Nephron progenitor cell (in vitro differentiated cells): ENCODE results near the gene SOX8.

Experiments
- DNase-seq: peaks from one replicate; pipeline ENCODE4 v3.0.0; 2021
- H3K27ac Mint-ChIP-seq: 2 replicates; pipeline ENCODE4 v1.8.0; 2021; ENCODE audit warnings: mild to moderate bottlenecking, moderate library complexity, mixed read lengths
- H3K27me3 Mint-ChIP-seq: 2 replicates; pipeline ENCODE4 v1.8.0; 2021; ENCODE audit warnings: mild to moderate bottlenecking, low read depth, mixed read lengths; ENCODE audit not compliant: poor library complexity
- H3K36me3 Mint-ChIP-seq: 2 replicates; pipeline ENCODE4 v1.8.0; 2021; ENCODE audit warnings: low read depth, mixed read lengths
- H3K4me1 Mint-ChIP-seq: 2 replicates; pipeline ENCODE4 v1.8.0; 2021; ENCODE audit warnings: mixed read lengths
- H3K4me3 Mint-ChIP-seq: 2 replicates; pipeline ENCODE4 v1.8.0; 2021; ENCODE audit warnings: mild to moderate bottlenecking, moderate library complexity, mixed read lengths
- H3K9me3 Mint-ChIP-seq: 2 replicates; pipeline ENCODE4 v1.8.0; 2021; ENCODE audit warnings: mild to moderate bottlenecking, moderate library complexity, mixed read lengths
- CTCF ChIP-seq: fragments of 200-600 bp; sonication (generic); IDR thresholded peaks from 2 replicates; pipeline ENCODE4 v1.5.0; 2021; ENCODE audit warnings: antibody characterized with exemption

The SOX8 gene

GRCh38 chr16:984736-985636, 3.4 kb downstream of the SOX8 start:
- Mint-ChIP-seq H3K4me1 (peaks cover 18% of the 10 kb centered on the region), H3K27ac (no peak overlapping the region), H3K27me3 (peaks cover 26% of the 10 kb centered on the region), H3K9me3 (no peaks in the 10 kb centered on the region), H3K4me3 (no peak overlapping the region), H3K36me3 (no peaks in the 10 kb centered on the region)
- DNase-seq: no peak
- no peak for TF ChIP-seq CTCF

GRCh38 chr16:985646-986400, 4.3 kb downstream of the SOX8 start:
- DNase-seq: no peak
- no peaks in the 10 kb centered on the region for H3K36me3 Mint-ChIP-seq
- H3K4me3 Mint-ChIP-seq: no peak overlapping the region
- no peak overlapping the region for H3K27ac Mint-ChIP-seq
- peaks cover 18% of the 10 kb centered on the region for H3K4me1 Mint-ChIP-seq
- H3K27me3 Mint-ChIP-seq: peaks cover 24% of the 10 kb centered on the region
- no peak for TF ChIP-seq CTCF
- H3K9me3 Mint-ChIP-seq: no peaks in the 10 kb centered on the region

GRCh38 chr16:986411-986810, 4.8 kb downstream of the SOX8 start:
- no peak overlapping the region for H3K27ac Mint-ChIP-seq
- no peak for DNase-seq
- no peak for TF ChIP-seq CTCF
- H3K4me3 Mint-ChIP-seq: no peak overlapping the region
- H3K4me1 Mint-ChIP-seq: peaks cover 18% of the 10 kb centered on the region
- no peaks in the 10 kb centered on the region for H3K9me3 Mint-ChIP-seq
- H3K27me3 Mint-ChIP-seq: peaks cover 21% of the 10 kb centered on the region
- no peaks in the 10 kb centered on the region for H3K36me3 Mint-ChIP-seq

GRCh38 chr16:986925-987582, 5.5 kb downstream of the SOX8 start:
- peaks cover 21% of the 10 kb centered on the region for H3K27me3 Mint-ChIP-seq
- no peak overlapping the region for H3K4me3 Mint-ChIP-seq
- H3K9me3 Mint-ChIP-seq: no peaks in the 10 kb centered on the region
- H3K27ac Mint-ChIP-seq: no peak overlapping the region
- H3K4me1 Mint-ChIP-seq: peaks cover 21% of the 10 kb centered on the region
- DNase-seq: no peak
- no peaks in the 10 kb centered on the region for H3K36me3 Mint-ChIP-seq
- TF ChIP-seq CTCF: no peak

GRCh38 chr16:987906-988305, 6.3 kb downstream of the SOX8 start:
- H3K4me3 Mint-ChIP-seq: no peak overlapping the region
- H3K27ac Mint-ChIP-seq: no peak overlapping the region
- DNase-seq: no peak
- peaks cover 20% of the 10 kb centered on the region for H3K4me1 Mint-ChIP-seq
- no peak for TF ChIP-seq CTCF
- H3K9me3 Mint-ChIP-seq: no peaks in the 10 kb centered on the region
- no peaks in the 10 kb centered on the region for H3K36me3 Mint-ChIP-seq
- H3K27me3 Mint-ChIP-seq: peaks cover 15% of the 10 kb centered on the region
